Loucy (cell line): ENCODE data around the gene KCNJ11.

Experiments used
- EZH2phosphoT487 ChIP-seq: fragments of 200-600 bp; IDR thresholded peaks from 2 replicates; pipeline ENCODE4 v1.6.1; 2018; ENCODE audit warnings: antibody characterized with exemption, mild to moderate bottlenecking, moderate library complexity, borderline replicate concordance
- TF ChIP-seq, protein P1 (sequence below): fragments of 200-600 bp; sonication (generic); conservative IDR thresholded peaks from 2 replicates; pipeline ENCODE4 v1.5.1; 2014; ENCODE audit warnings: mild to moderate bottlenecking, antibody characterized with exemption, low read length

DNA sequence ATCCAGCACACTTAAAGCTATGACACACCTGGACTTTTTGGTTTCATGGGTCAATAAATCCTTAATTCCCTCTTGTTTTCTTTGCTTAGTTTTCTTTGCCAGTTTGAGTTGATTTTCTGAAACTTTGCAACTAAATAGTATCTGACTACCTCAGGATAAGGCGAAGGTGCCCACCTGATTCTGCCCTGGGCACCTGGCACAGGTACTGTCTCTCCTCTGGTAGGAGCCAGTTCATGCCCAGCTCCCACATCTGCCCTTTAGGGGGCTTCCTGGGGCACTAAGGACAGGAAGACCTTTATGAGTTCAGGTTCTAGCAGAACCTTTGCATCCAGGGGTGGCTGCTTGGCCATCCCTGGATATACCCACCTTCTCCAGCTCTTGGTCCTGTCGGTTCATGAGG is 19.6 kb upstream of the KCNJ11 start:
- TF ChIP-seq, protein P1, sequence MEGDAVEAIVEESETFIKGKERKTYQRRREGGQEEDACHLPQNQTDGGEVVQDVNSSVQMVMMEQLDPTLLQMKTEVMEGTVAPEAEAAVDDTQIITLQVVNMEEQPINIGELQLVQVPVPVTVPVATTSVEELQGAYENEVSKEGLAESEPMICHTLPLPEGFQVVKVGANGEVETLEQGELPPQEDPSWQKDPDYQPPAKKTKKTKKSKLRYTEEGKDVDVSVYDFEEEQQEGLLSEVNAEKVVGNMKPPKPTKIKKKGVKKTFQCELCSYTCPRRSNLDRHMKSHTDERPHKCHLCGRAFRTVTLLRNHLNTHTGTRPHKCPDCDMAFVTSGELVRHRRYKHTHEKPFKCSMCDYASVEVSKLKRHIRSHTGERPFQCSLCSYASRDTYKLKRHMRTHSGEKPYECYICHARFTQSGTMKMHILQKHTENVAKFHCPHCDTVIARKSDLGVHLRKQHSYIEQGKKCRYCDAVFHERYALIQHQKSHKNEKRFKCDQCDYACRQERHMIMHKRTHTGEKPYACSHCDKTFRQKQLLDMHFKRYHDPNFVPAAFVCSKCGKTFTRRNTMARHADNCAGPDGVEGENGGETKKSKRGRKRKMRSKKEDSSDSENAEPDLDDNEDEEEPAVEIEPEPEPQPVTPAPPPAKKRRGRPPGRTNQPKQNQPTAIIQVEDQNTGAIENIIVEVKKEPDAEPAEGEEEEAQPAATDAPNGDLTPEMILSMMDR = no peak
- TF ChIP-seq EZH2phosphoT487 = no peak
